Panc1 (cell line): ENCODE measurements around the gene UGT1A9. TPM values are rescaled to one million over a fixed set of nuclear protein-coding genes. Genes with fewer than 3 reads are reported as not detected.

Source experiments
- ATAC-seq: fragments of 200-7000 bp; cut with Tn5 transposase; 2 replicates; pipeline ENCODE4 v1.9.1; 2020; ENCODE audit warnings: mild to moderate bottlenecking, moderate library complexity
- BruUV-seq: library from RNA; stranded (reverse); fragments of 400-500 nt; replicated peaks from 2 replicates; lab custom pipeline; 2021; lab: Mats Ljungman, UMichigan
- CTCF ChIA-PET: fragments of 300-600 bp; sonication (Branson Sonifier 250); formaldehyde crosslinking; loops from one replicate; lab custom pipeline; 2022; ENCODE audit warnings: antibody characterized with exemption; lab: Charles Lee
- POLR2A ChIA-PET: fragments of 300-600 bp; sonication (Branson Sonifier 250); formaldehyde crosslinking; loops from one replicate; lab custom pipeline; 2022; ENCODE audit warnings: antibody characterized with exemption; lab: Charles Lee
- DNase-seq: peaks from one replicate; pipeline ENCODE4 v3.0.0-alpha.2; 2010; ENCODE audit warnings: low read depth, low spot score
- H3K27ac ChIP-seq: 2 replicates; pipeline ENCODE4 v1.5.1; 2011; ENCODE audit warnings: mild to moderate bottlenecking, low read length, inconsistent platforms
- H3K27me3 ChIP-seq: fragments of 200-500 bp; sonication (Bioruptor generic); 2 replicates; pipeline ENCODE4 v1.6.0; 2014; ENCODE audit warnings: low read length, inconsistent platforms; ENCODE audit not compliant: control insufficient read depth, insufficient read depth
- H3K36me3 ChIP-seq: fragments of 200-500 bp; sonication (Bioruptor generic); 2 replicates; pipeline ENCODE4 v1.5.1; 2014; ENCODE audit warnings: inconsistent platforms, mild to moderate bottlenecking, low read length, moderate library complexity; ENCODE audit not compliant: control insufficient read depth, insufficient read depth
- H3K4me1 ChIP-seq: 2 replicates; pipeline ENCODE4 v1.5.1; 2011; ENCODE audit warnings: inconsistent platforms, mild to moderate bottlenecking, low read length, moderate library complexity; ENCODE audit not compliant: control insufficient read depth, insufficient read depth
- H3K4me3 ChIP-seq, 2 experiments: 2 replicates each; pipeline ENCODE4 v1.5.1; 2011 to 2012; ENCODE audit warnings: low read depth in 2 of 2, low read length in 2 of 2, mild to moderate bottlenecking in 2 of 2, inconsistent platforms in 1 of 2, moderate library complexity in 1 of 2
- H3K9me3 ChIP-seq: fragments of 200-500 bp; sonication (Bioruptor generic); 2 replicates; pipeline ENCODE4 v1.5.1; 2014; ENCODE audit warnings: low read depth, mild to moderate bottlenecking, inconsistent platforms, low read length, moderate library complexity; ENCODE audit not compliant: control insufficient read depth, insufficient read depth
- POLR2AphosphoS5 ChIP-seq: IDR thresholded peaks from 2 replicates; pipeline ENCODE4 v1.6.1; 2012; ENCODE audit warnings: mild to moderate bottlenecking, low read depth, low read length, moderate library complexity
- SIN3A ChIP-seq: IDR thresholded peaks from 2 replicates; pipeline ENCODE4 v1.6.1; 2012; ENCODE audit warnings: low read depth, mild to moderate bottlenecking, low read length, moderate library complexity, borderline replicate concordance; ENCODE audit not compliant: insufficient read depth
- TCF7L2 ChIP-seq: IDR thresholded peaks from 2 replicates; pipeline ENCODE4 v1.6.1; 2011; ENCODE audit warnings: mild to moderate bottlenecking, low read depth, low read length, inconsistent platforms
- in situ Hi-C: cut with HindIII; loops from 2 replicates; pipeline ENCODE4 v1.10.0; 2016; ENCODE audit warnings: low sequenced_read_pairs, low pct_unique_long_range_greater_than_20kb
- intact Hi-C: fragments of 100-400 bp; cut with micrococcal nuclease; formaldehyde crosslinking; loops from one replicate; pipeline ENCODE4 v1.10.0; 2022; ENCODE audit not compliant: unreplicated experiment
- total RNA-seq: library from RNA; stranded (reverse); gene quantifications from one replicate; pipeline ENCODE4 v1.2.1, GENCODE V29; 2021; ENCODE audit not compliant: unreplicated experiment
- TF ChIP-seq, protein P1 (sequence below): fragments of 450-650 bp; IDR thresholded peaks from 2 replicates; pipeline ENCODE4 v1.5.1; 2017; ENCODE audit warnings: mild to moderate bottlenecking
- TF ChIP-seq, protein P2 (sequence below), 2 experiments: IDR thresholded peaks; 2 replicates each; pipeline ENCODE4 v1.6.1; 2011 to 2012; ENCODE audit warnings: low read depth in 2 of 2, control low read depth in 1 of 2, low read length in 1 of 2, mild to moderate bottlenecking in 1 of 2, moderate library complexity in 1 of 2; ENCODE audit not compliant: insufficient read depth in 1 of 2

Gene UGT1A9
- total RNA-seq, 1 experiment from 2014 or later = not detected

DNA sequence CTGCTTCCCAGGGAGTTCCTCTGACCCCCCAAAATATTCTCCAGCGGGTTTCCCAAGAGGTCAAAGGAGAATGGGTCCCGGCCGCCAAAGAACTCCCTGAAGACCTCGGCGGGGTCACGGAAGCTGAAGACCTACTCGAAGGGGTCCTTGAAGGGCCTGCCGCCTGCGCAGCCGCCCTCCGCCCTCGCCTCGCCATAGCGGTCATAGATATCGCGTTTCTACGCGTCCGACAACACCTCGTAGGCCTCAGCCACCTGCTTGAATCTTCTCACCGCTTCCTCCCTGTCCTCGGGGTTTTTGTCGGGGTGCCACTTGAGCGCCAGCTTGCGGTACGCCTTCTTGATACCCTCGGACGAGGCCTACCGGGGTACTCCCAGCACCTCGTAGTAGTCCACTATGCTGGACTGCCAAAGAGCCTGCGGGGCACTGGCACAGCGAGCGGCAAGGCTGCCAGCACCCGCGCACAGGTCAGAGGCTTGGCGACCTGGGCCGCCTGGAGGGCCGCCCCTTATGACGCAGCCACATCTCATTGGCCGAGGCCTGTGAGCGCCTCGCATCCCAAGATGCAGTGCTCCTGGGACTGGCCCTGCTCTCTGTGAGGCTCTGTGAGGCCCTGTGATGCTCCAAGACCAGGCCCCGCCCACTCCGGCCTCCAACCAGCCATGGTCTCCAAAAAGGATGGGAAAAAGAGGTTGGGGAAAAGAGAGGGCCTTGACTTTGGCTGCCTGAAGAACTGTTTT is 83.3 kb downstream of the UGT1A9 start:
- Histone ChIP-seq H3K27ac (no peak overlapping the region), H3K36me3 (no peaks in the 10 kb centered on the region), H3K27me3 (no peaks in the 10 kb centered on the region), H3K4me3 (no peak overlapping the region), H3K9me3 (no peaks in the 10 kb centered on the region), H3K4me1 (no peaks in the 10 kb centered on the region)
- no peak for DNase-seq
- in situ Hi-C loops (no loop called here), intact Hi-C loops (no loop called here)
- ATAC-seq = no peak
- POLR2A ChIA-PET = no interaction called here
- no TSS peak for BruUV-seq
- CTCF ChIA-PET = no interaction called here
- no peak for TF ChIP-seq TCF7L2
- no peak for TF ChIP-seq POLR2AphosphoS5
- TF ChIP-seq, protein P1, sequence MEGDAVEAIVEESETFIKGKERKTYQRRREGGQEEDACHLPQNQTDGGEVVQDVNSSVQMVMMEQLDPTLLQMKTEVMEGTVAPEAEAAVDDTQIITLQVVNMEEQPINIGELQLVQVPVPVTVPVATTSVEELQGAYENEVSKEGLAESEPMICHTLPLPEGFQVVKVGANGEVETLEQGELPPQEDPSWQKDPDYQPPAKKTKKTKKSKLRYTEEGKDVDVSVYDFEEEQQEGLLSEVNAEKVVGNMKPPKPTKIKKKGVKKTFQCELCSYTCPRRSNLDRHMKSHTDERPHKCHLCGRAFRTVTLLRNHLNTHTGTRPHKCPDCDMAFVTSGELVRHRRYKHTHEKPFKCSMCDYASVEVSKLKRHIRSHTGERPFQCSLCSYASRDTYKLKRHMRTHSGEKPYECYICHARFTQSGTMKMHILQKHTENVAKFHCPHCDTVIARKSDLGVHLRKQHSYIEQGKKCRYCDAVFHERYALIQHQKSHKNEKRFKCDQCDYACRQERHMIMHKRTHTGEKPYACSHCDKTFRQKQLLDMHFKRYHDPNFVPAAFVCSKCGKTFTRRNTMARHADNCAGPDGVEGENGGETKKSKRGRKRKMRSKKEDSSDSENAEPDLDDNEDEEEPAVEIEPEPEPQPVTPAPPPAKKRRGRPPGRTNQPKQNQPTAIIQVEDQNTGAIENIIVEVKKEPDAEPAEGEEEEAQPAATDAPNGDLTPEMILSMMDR = no peak
- TF ChIP-seq SIN3A = no peak
- TF ChIP-seq, protein P2, sequence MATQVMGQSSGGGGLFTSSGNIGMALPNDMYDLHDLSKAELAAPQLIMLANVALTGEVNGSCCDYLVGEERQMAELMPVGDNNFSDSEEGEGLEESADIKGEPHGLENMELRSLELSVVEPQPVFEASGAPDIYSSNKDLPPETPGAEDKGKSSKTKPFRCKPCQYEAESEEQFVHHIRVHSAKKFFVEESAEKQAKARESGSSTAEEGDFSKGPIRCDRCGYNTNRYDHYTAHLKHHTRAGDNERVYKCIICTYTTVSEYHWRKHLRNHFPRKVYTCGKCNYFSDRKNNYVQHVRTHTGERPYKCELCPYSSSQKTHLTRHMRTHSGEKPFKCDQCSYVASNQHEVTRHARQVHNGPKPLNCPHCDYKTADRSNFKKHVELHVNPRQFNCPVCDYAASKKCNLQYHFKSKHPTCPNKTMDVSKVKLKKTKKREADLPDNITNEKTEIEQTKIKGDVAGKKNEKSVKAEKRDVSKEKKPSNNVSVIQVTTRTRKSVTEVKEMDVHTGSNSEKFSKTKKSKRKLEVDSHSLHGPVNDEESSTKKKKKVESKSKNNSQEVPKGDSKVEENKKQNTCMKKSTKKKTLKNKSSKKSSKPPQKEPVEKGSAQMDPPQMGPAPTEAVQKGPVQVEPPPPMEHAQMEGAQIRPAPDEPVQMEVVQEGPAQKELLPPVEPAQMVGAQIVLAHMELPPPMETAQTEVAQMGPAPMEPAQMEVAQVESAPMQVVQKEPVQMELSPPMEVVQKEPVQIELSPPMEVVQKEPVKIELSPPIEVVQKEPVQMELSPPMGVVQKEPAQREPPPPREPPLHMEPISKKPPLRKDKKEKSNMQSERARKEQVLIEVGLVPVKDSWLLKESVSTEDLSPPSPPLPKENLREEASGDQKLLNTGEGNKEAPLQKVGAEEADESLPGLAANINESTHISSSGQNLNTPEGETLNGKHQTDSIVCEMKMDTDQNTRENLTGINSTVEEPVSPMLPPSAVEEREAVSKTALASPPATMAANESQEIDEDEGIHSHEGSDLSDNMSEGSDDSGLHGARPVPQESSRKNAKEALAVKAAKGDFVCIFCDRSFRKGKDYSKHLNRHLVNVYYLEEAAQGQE (IDR thresholded peaks at IDR 0.05; ENCODE audit: insufficient read depth in 1 of 2, low read depth in 2 of 2, low read length in 1 of 2) = no peak

DNA sequence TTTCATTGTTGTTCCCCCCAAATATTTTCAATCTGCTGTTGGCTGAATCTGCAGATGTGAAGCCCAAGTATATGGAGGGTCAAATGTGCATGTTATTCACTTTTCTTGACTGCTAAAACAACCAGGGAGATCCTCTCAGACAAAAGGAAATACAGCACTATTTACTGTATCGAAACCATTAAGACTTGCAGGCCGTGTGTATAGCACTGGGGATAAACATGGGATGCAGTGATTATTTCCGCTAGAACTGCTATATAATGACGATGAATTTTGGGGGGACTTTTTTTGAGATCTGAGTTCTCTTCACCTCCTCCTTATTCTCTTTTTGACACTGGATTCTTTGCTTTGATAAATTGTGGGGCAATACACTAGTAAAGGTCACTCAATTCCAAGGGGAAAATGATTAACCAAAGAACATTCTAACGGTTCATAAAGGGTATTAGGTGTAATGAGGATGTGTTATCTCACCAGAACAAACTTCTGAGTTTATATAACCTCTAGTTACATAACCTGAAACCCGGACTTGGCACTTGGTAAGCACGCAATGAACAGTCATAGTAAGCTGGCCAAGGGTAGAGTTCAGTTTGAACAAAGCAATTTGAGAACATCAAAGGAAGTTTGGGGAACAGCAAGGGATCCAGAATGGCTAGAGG is 84.9 kb downstream of the UGT1A9 start:
- no peak for DNase-seq
- no peak for ATAC-seq
- Histone ChIP-seq H3K36me3 (no peaks in the 10 kb centered on the region), H3K27ac (no peak overlapping the region), H3K4me3 (no peak overlapping the region), H3K9me3 (no peaks in the 10 kb centered on the region), H3K27me3 (no peaks in the 10 kb centered on the region), H3K4me1 (no peaks in the 10 kb centered on the region)
- ChIA-PET CTCF (no interaction called here), POLR2A (no interaction called here)
- TF ChIP-seq, protein P2 (IDR thresholded peaks at IDR 0.05; ENCODE audit: insufficient read depth in 1 of 2, low read depth in 2 of 2, low read length in 1 of 2) = no peak
- TF ChIP-seq, protein P1 = no peak
- in situ Hi-C loops (no loop called here), intact Hi-C loops (no loop called here)
- BruUV-seq = no TSS peak
